ENCODE data around the gene HBE1. TPM values are rescaled to one million over a fixed set of nuclear protein-coding genes. Genes with fewer than 3 reads are reported as not detected.

HBE1 gene
- total and polyA plus RNA-seq, 2 donors (not counting 1 experiment from before 2014, with no cell fraction given) = not detected

- H3K79me2 ChIP-seq (ENCODE audit: control insufficient read depth, insufficient read depth, low read length) = no peaks in the 10 kb centered on the region
- H3K9me3 ChIP-seq (ENCODE audit: control extremely low read depth in 1 of 3, control insufficient read depth in 2 of 3, insufficient read depth in 1 of 3, low read length in 2 of 3) = no peaks in the 10 kb centered on the region
- Mint-ChIP-seq H3K4me1 (peaks cover 6% of the 10 kb centered on the region), H3K27me3 (peaks cover 8% of the 10 kb centered on the region), H3K4me3 (no peak overlapping the region), H3K9me3 (ENCODE audit: insufficient read depth) (no peaks in the 10 kb centered on the region), H3K27ac (no peak overlapping the region)
- DNase-seq (no peak), ATAC-seq (ENCODE audit: low read depth) (no peak)
- no peaks in the 10 kb centered on the region for H3K4me1 ChIP-seq (ENCODE audit: control insufficient read depth in 2 of 2, insufficient read depth in 2 of 2, low read length in 2 of 2)
- no peak overlapping the region for H2AFZ ChIP-seq (ENCODE audit: insufficient read depth, low read depth, low read length, poor library complexity, severe bottlenecking)
- ChIA-PET CTCF (no interaction called here), POLR2A (no interaction called here)
- H3K9ac ChIP-seq (ENCODE audit: low read length) = no peak overlapping the region
- intact Hi-C loops (cut with micrococcal nuclease) = no loop called here
- 71% methylated on average over 3 of the region's 3 CpGs for WGBS (ENCODE audit: insufficient coverage)
- TF ChIP-seq EZH2 (IDR thresholded peaks at IDR 0.05; ENCODE audit: borderline replicate concordance, insufficient read depth, low read depth, low read length, poor library complexity, severe bottlenecking) = no peak
- TF ChIP-seq CTCF (IDR thresholded peaks at IDR 0.05) = no peak
- H3K27ac ChIP-seq (ENCODE audit: low read length in 2 of 2) = no peak overlapping the region
- H4K20me1 ChIP-seq (ENCODE audit: control insufficient read depth, insufficient read depth, low read length, poor library complexity, severe bottlenecking) = no peaks in the 10 kb centered on the region
- no peak overlapping the region for H3K4me2 ChIP-seq (replicated peaks; ENCODE audit: low read depth, low read length, poor library complexity, severe bottlenecking)
- no peaks in the 10 kb centered on the region for H3K27me3 ChIP-seq (replicated peaks in 1 of 4; ENCODE audit: control extremely low read depth in 1 of 4, control insufficient read depth in 3 of 4, insufficient read depth in 4 of 4, low read length in 3 of 4)
- H3K4me3 ChIP-seq (ENCODE audit: control extremely low read depth in 1 of 5, extremely low read depth in 1 of 5, insufficient read depth in 1 of 5, low read depth in 2 of 5, low read length in 4 of 5) = no peak overlapping the region
- no peaks in the 10 kb centered on the region for H3K36me3 ChIP-seq (replicated peaks in 1 of 2; ENCODE audit: control extremely low read depth in 1 of 2, control insufficient read depth in 1 of 2, extremely low read depth in 1 of 2, insufficient read depth in 2 of 2, low read length in 1 of 2)
Measured at GRCh38 chr11:5232176-5232575, 37.6 kb downstream of the HBE1 start.

GRCh38 chr11:5231111-5231510 lies 38.6 kb downstream of the HBE1 start:
- H3K4me2 ChIP-seq (replicated peaks; ENCODE audit: low read depth, low read length, poor library complexity, severe bottlenecking) = no peak overlapping the region
- POLR2A ChIA-PET = no interaction called here
- TF ChIP-seq CTCF (IDR thresholded peaks at IDR 0.05) (no peak), EZH2 (IDR thresholded peaks at IDR 0.05; ENCODE audit: borderline replicate concordance, insufficient read depth, low read depth, low read length, poor library complexity, severe bottlenecking) (no peak)
- no CpG with 5 or more reads among the region's 2 CpGs for WGBS (ENCODE audit: insufficient coverage)
- peaks cover 6% of the 10 kb centered on the region for H3K4me1 Mint-ChIP-seq
- H3K9ac ChIP-seq (ENCODE audit: low read length) = no peak overlapping the region
- CTCF ChIA-PET = no interaction called here
- H3K9me3 Mint-ChIP-seq (ENCODE audit: insufficient read depth) = no peaks in the 10 kb centered on the region
- ATAC-seq (ENCODE audit: low read depth) (no peak), DNase-seq (no peak)
- no peaks in the 10 kb centered on the region for H4K20me1 ChIP-seq (ENCODE audit: control insufficient read depth, insufficient read depth, low read length, poor library complexity, severe bottlenecking)
- no peak overlapping the region for H3K27ac ChIP-seq (ENCODE audit: low read length in 2 of 2)
- H3K9me3 ChIP-seq (ENCODE audit: control extremely low read depth in 1 of 3, control insufficient read depth in 2 of 3, insufficient read depth in 1 of 3, low read length in 2 of 3) = no peaks in the 10 kb centered on the region
- H2AFZ ChIP-seq (ENCODE audit: insufficient read depth, low read depth, low read length, poor library complexity, severe bottlenecking) = no peak overlapping the region
- H3K4me3 Mint-ChIP-seq = no peak overlapping the region
- H3K4me3 ChIP-seq (ENCODE audit: control extremely low read depth in 1 of 5, extremely low read depth in 1 of 5, insufficient read depth in 1 of 5, low read depth in 2 of 5, low read length in 4 of 5) = no peak overlapping the region
- no peaks in the 10 kb centered on the region for H3K36me3 ChIP-seq (replicated peaks in 1 of 2; ENCODE audit: control extremely low read depth in 1 of 2, control insufficient read depth in 1 of 2, extremely low read depth in 1 of 2, insufficient read depth in 2 of 2, low read length in 1 of 2)
- H3K4me1 ChIP-seq (ENCODE audit: control insufficient read depth in 2 of 2, insufficient read depth in 2 of 2, low read length in 2 of 2) = no peaks in the 10 kb centered on the region
- H3K27me3 Mint-ChIP-seq = peaks cover 3% of the 10 kb centered on the region
- no peaks in the 10 kb centered on the region for H3K79me2 ChIP-seq (ENCODE audit: control insufficient read depth, insufficient read depth, low read length)
- no peaks in the 10 kb centered on the region for H3K27me3 ChIP-seq (replicated peaks in 1 of 4; ENCODE audit: control extremely low read depth in 1 of 4, control insufficient read depth in 3 of 4, insufficient read depth in 4 of 4, low read length in 3 of 4)
- intact Hi-C loops (cut with micrococcal nuclease) = no loop called here
- H3K27ac Mint-ChIP-seq = no peak overlapping the region

Measured in B cell (primary cell).